ENCODE results near the gene CCDC50.

CCDC50 gene

DNA sequence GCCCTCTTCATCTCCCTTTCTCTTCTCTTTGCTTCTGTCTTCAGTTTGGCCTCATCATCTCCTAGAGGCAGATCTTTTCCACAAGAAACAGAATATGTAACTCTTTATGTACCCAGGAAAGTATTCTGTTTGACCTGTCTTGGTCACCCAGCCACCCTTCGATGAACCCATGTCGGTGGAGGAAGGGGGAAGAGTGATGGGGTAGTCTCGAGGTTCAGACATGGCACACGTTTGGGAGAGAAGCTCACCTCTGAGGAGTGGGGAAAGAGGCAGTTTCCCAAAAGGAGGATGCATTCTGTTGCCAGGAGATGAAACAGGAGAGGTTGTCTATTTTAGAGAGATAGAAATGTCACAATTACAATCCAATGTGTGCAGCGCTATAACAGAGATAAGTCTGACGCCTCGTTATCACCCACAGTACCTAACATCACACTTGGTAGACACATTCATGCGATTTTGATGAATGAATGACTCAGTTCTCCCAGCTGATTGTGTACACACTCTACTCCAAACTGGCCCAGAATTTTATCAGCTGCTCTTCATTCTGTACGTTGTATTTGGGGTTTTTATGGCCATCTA lies 722 bp upstream of the CCDC50 start:
- Histone ChIP-seq H3K27ac (ENCODE audit: low read length) (no peak overlapping the region), H2AFZ (ENCODE audit: low read depth, low read length) (no peak overlapping the region), H3K4me2 (ENCODE audit: insufficient read depth, low read length) (no peak overlapping the region), H3K79me2 (ENCODE audit: insufficient read depth, low read length) (no peaks in the 10 kb centered on the region), H3K4me1 (ENCODE audit: insufficient read depth, low read length) (no peaks in the 10 kb centered on the region), H3K27me3 (ENCODE audit: insufficient read depth, low read length, poor library complexity) (no peaks in the 10 kb centered on the region), H3K4me3 (ENCODE audit: low read depth in 1 of 2, low read length in 2 of 2) (no peak overlapping the region), H4K20me1 (ENCODE audit: insufficient read depth, low read length) (no peaks in the 10 kb centered on the region), H3K9ac (ENCODE audit: low read depth, low read length) (no peak overlapping the region), H3K9me3 (ENCODE audit: insufficient read depth, low read length, severe bottlenecking) (no peaks in the 10 kb centered on the region), H3K36me3 (ENCODE audit: insufficient read depth, low read length) (no peaks in the 10 kb centered on the region)
- TF ChIP-seq EZH2 (IDR thresholded peaks at IDR 0.05; ENCODE audit: borderline replicate concordance, low read depth, low read length, severe bottlenecking) = no peak
- TF ChIP-seq, protein P1, sequence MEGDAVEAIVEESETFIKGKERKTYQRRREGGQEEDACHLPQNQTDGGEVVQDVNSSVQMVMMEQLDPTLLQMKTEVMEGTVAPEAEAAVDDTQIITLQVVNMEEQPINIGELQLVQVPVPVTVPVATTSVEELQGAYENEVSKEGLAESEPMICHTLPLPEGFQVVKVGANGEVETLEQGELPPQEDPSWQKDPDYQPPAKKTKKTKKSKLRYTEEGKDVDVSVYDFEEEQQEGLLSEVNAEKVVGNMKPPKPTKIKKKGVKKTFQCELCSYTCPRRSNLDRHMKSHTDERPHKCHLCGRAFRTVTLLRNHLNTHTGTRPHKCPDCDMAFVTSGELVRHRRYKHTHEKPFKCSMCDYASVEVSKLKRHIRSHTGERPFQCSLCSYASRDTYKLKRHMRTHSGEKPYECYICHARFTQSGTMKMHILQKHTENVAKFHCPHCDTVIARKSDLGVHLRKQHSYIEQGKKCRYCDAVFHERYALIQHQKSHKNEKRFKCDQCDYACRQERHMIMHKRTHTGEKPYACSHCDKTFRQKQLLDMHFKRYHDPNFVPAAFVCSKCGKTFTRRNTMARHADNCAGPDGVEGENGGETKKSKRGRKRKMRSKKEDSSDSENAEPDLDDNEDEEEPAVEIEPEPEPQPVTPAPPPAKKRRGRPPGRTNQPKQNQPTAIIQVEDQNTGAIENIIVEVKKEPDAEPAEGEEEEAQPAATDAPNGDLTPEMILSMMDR (IDR thresholded peaks at IDR 0.05; ENCODE audit: borderline replicate concordance, extremely low read depth, low read length, poor library complexity, severe bottlenecking) = no peak
- DNase-seq = no peak
- no peak for ATAC-seq (ENCODE audit: insufficient read depth, low read depth)

DNA sequence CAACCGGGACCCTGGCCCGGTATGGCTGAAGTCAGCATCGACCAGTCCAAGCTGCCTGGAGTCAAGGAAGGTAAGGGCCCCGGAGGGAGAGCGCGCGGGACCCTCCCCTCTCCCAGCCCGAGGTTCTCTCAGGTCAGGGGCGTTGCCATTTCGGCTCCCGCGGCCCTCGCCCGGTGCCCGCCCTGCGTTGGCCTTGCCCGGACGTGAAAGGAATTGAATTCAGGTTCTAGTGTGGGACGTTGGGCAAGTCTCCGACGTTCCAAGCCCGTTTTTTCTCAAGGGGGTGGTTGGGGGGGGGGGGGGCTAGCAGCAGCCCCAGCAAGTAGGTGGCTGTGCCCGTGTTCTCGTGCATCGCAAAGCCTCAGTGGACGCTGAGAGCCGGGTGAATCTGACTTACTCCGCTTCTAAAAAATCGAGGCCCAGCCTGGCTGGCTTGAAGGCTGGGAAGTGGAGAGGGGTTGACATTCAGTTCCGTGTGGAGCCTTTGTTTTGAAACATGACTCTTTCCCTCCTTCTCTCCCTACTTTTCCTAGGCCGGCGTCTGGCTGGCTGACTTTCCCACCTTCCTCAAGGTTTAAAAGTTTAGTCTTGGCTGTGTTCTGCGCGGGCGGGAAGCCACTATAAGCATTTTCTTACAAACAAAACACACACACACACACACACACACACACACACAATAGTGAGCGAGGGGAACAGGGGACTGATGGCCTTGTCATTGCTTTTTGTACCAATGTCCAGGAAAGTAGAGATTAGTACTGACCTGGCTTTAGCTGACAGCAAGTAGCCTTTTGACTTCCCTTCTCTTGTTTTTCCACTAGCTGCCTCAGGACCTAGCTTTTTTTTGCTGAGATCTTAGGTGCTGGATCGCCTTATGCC lies 698 bp downstream of the CCDC50 start, which contains the start of gene UTS2B:
Gene UTS2B, minus strand, starts transcription at position 873 of the 876 bp plus-strand sequence. CDS start 48,337 bp downstream, outside the sequence.
- H3K27ac ChIP-seq (ENCODE audit: low read length) = no peak within 1 kb of the TSS
- no peak within 1 kb of the TSS for H3K4me3 ChIP-seq (ENCODE audit: low read depth in 1 of 2, low read length in 2 of 2)
- H3K4me2 ChIP-seq (ENCODE audit: insufficient read depth, low read length) = no peak within 1 kb of the TSS
- H3K4me1 ChIP-seq (ENCODE audit: insufficient read depth, low read length) = no peaks in the 10 kb centered on the region
- H3K79me2 ChIP-seq (ENCODE audit: insufficient read depth, low read length) = no peaks in the 10 kb centered on the region
- TF ChIP-seq, protein P1 (IDR thresholded peaks at IDR 0.05; ENCODE audit: borderline replicate concordance, extremely low read depth, low read length, poor library complexity, severe bottlenecking) = no peak
- TF ChIP-seq EZH2 (IDR thresholded peaks at IDR 0.05; ENCODE audit: borderline replicate concordance, low read depth, low read length, severe bottlenecking) = no peak
- H3K9me3 ChIP-seq (ENCODE audit: insufficient read depth, low read length, severe bottlenecking) = no peaks in the 10 kb centered on the region
- H3K27me3 ChIP-seq (ENCODE audit: insufficient read depth, low read length, poor library complexity) = no peaks in the 10 kb centered on the region
- H3K36me3 ChIP-seq (ENCODE audit: insufficient read depth, low read length) = no peaks in the 10 kb centered on the region
- no peak within 1 kb of the TSS for H3K9ac ChIP-seq (ENCODE audit: low read depth, low read length)
- ATAC-seq (ENCODE audit: insufficient read depth, low read depth) (no peak), DNase-seq (no peak)
- H2AFZ ChIP-seq (ENCODE audit: low read depth, low read length) = no peak within 1 kb of the TSS
- no peaks in the 10 kb centered on the region for H4K20me1 ChIP-seq (ENCODE audit: insufficient read depth, low read length)

DNA sequence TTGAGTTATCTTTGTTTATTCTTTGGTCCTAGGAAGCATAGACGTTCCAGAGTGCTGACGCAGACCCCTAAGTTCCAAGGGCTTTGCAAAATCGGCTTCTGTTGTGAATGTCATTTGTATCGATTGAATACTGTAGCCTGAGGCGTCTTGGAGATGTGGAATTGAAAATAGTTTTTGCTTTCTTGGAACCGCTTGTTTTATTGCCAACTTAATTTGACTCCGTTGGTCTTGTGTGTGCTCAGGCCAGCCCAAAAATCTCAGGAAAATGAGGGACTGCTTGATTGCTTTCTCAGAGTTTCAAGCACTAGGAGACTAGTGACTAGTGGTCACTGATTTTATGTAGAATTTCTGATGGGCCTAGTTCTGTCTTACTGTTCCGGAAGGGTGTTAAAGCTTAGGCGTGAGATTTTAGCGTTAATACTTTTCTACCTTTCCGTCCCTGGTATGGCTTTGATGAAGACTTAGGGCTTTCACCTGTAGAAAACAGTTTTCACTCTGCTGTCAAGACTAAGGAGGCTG lies 1.4 kb downstream of the CCDC50 start:
- TF ChIP-seq EZH2 (IDR thresholded peaks at IDR 0.05; ENCODE audit: borderline replicate concordance, low read depth, low read length, severe bottlenecking) = no peak
- TF ChIP-seq, protein P1 (IDR thresholded peaks at IDR 0.05; ENCODE audit: borderline replicate concordance, extremely low read depth, low read length, poor library complexity, severe bottlenecking) = no peak
- H3K79me2 ChIP-seq (ENCODE audit: insufficient read depth, low read length) = no peaks in the 10 kb centered on the region
- H3K9me3 ChIP-seq (ENCODE audit: insufficient read depth, low read length, severe bottlenecking) = no peaks in the 10 kb centered on the region
- no peaks in the 10 kb centered on the region for H3K4me1 ChIP-seq (ENCODE audit: insufficient read depth, low read length)
- H3K4me3 ChIP-seq (ENCODE audit: low read depth in 1 of 2, low read length in 2 of 2) = no peak overlapping the region
- no peak overlapping the region for H3K9ac ChIP-seq (ENCODE audit: low read depth, low read length)
- no peaks in the 10 kb centered on the region for H4K20me1 ChIP-seq (ENCODE audit: insufficient read depth, low read length)
- no peak overlapping the region for H3K27ac ChIP-seq (ENCODE audit: low read length)
- no peaks in the 10 kb centered on the region for H3K27me3 ChIP-seq (ENCODE audit: insufficient read depth, low read length, poor library complexity)
- no peak overlapping the region for H2AFZ ChIP-seq (ENCODE audit: low read depth, low read length)
- no peaks in the 10 kb centered on the region for H3K36me3 ChIP-seq (ENCODE audit: insufficient read depth, low read length)
- no peak for DNase-seq
- no peak for ATAC-seq (ENCODE audit: insufficient read depth, low read depth)
- no peak overlapping the region for H3K4me2 ChIP-seq (ENCODE audit: insufficient read depth, low read length)
